ENCODE measurements around the gene TRAF1. TPM values are rescaled to one million over a fixed set of nuclear protein-coding genes. Genes with fewer than 3 reads are reported as not detected.

TRAF1 gene
- total and polyA plus RNA-seq, 2 donors (not counting 1 experiment from before 2014, with no cell fraction given): 12.2 to 19.5 TPM

- ATAC-seq (ENCODE audit: low read depth): no peak
- peaks cover 4% of the 10 kb centered on the region for H3K79me2 ChIP-seq (ENCODE audit: control insufficient read depth, insufficient read depth, low read length)
- Mint-ChIP-seq H3K4me3 (no peak overlapping the region), H3K4me1 (peaks cover 10% of the 10 kb centered on the region), H3K27me3 (no peaks in the 10 kb centered on the region), H3K27ac (no peak overlapping the region), H3K9me3 (ENCODE audit: insufficient read depth) (no peaks in the 10 kb centered on the region)
- no peaks in the 10 kb centered on the region for H3K9me3 ChIP-seq (ENCODE audit: control extremely low read depth in 1 of 3, control insufficient read depth in 2 of 3, insufficient read depth in 1 of 3, low read length in 2 of 3)
- peaks cover 0 to 19% of the 10 kb centered on the region in 2 experiments for H3K36me3 ChIP-seq (replicated peaks in 1 of 2; ENCODE audit: control extremely low read depth in 1 of 2, control insufficient read depth in 1 of 2, extremely low read depth in 1 of 2, insufficient read depth in 2 of 2, low read length in 1 of 2)
- H3K27me3 ChIP-seq (replicated peaks in 1 of 4; ENCODE audit: control extremely low read depth in 1 of 4, control insufficient read depth in 3 of 4, insufficient read depth in 4 of 4, low read length in 3 of 4): no peaks in the 10 kb centered on the region
- no peak for DNase-seq
- no peaks in the 10 kb centered on the region for H4K20me1 ChIP-seq (ENCODE audit: control insufficient read depth, insufficient read depth, low read length, poor library complexity, severe bottlenecking)
- CTCF ChIA-PET: interaction anchor here (6.7 kb wide), 1 partner anchor 70 kb away, joined by 102 read pairs; no protein-coding TSS in a partner anchor
- POLR2A ChIA-PET: no interaction called here
- intact Hi-C loops (cut with micrococcal nuclease): loop anchor here (10.0 kb wide), 1 partner anchor 340 kb away; the partner anchor contains the start of gene RAB14
- H3K4me3 ChIP-seq (ENCODE audit: control extremely low read depth in 1 of 5, extremely low read depth in 1 of 5, insufficient read depth in 1 of 5, low read depth in 2 of 5, low read length in 4 of 5): no peak overlapping the region
- H3K9ac ChIP-seq (ENCODE audit: low read length): no peak overlapping the region
- 98% methylated on average over 5 of the region's 5 CpGs for WGBS (ENCODE audit: insufficient coverage)
- peaks cover 0 to 18% of the 10 kb centered on the region in 2 donors for H3K4me1 ChIP-seq (ENCODE audit: control insufficient read depth in 2 of 2, insufficient read depth in 2 of 2, low read length in 2 of 2)
- no peak overlapping the region for H2AFZ ChIP-seq (ENCODE audit: insufficient read depth, low read depth, low read length, poor library complexity, severe bottlenecking)
- no peak overlapping the region for H3K4me2 ChIP-seq (replicated peaks; ENCODE audit: low read depth, low read length, poor library complexity, severe bottlenecking)
- TF ChIP-seq EZH2 (IDR thresholded peaks at IDR 0.05; ENCODE audit: borderline replicate concordance, insufficient read depth, low read depth, low read length, poor library complexity, severe bottlenecking): no peak
- TF ChIP-seq, protein P1, sequence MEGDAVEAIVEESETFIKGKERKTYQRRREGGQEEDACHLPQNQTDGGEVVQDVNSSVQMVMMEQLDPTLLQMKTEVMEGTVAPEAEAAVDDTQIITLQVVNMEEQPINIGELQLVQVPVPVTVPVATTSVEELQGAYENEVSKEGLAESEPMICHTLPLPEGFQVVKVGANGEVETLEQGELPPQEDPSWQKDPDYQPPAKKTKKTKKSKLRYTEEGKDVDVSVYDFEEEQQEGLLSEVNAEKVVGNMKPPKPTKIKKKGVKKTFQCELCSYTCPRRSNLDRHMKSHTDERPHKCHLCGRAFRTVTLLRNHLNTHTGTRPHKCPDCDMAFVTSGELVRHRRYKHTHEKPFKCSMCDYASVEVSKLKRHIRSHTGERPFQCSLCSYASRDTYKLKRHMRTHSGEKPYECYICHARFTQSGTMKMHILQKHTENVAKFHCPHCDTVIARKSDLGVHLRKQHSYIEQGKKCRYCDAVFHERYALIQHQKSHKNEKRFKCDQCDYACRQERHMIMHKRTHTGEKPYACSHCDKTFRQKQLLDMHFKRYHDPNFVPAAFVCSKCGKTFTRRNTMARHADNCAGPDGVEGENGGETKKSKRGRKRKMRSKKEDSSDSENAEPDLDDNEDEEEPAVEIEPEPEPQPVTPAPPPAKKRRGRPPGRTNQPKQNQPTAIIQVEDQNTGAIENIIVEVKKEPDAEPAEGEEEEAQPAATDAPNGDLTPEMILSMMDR (IDR thresholded peaks at IDR 0.05): no peak
- no peak overlapping the region for H3K27ac ChIP-seq (ENCODE audit: low read length in 2 of 2)
Observed at GRCh38 chr9:120865176-120865575, 61.4 kb downstream of the TRAF1 start.

- H4K20me1 ChIP-seq (ENCODE audit: control insufficient read depth, insufficient read depth, low read length, poor library complexity, severe bottlenecking): no peaks in the 10 kb centered on the region
- no peaks in the 10 kb centered on the region for H3K27me3 Mint-ChIP-seq
- H3K79me2 ChIP-seq (ENCODE audit: control insufficient read depth, insufficient read depth, low read length): peaks cover 4% of the 10 kb centered on the region
- H3K27ac ChIP-seq (ENCODE audit: low read length in 2 of 2): no peak overlapping the region
- DNase-seq (no peak), ATAC-seq (ENCODE audit: low read depth) (no peak)
- H3K9me3 ChIP-seq (ENCODE audit: control extremely low read depth in 1 of 3, control insufficient read depth in 2 of 3, insufficient read depth in 1 of 3, low read length in 2 of 3): no peaks in the 10 kb centered on the region
- no peak overlapping the region for H3K4me3 ChIP-seq (ENCODE audit: control extremely low read depth in 1 of 5, extremely low read depth in 1 of 5, insufficient read depth in 1 of 5, low read depth in 2 of 5, low read length in 4 of 5)
- H3K4me2 ChIP-seq (replicated peaks; ENCODE audit: low read depth, low read length, poor library complexity, severe bottlenecking): no peak overlapping the region
- H3K4me3 Mint-ChIP-seq: no peak overlapping the region
- no peaks in the 10 kb centered on the region for H3K9me3 Mint-ChIP-seq (ENCODE audit: insufficient read depth)
- ChIA-PET CTCF (interaction anchor here (6.7 kb wide), 1 partner anchor 70 kb away, joined by 102 read pairs; no protein-coding TSS in a partner anchor), POLR2A (no interaction called here)
- TF ChIP-seq, protein P1 (IDR thresholded peaks at IDR 0.05): no peak
- no peak for TF ChIP-seq EZH2 (IDR thresholded peaks at IDR 0.05; ENCODE audit: borderline replicate concordance, insufficient read depth, low read depth, low read length, poor library complexity, severe bottlenecking)
- intact Hi-C loops (cut with micrococcal nuclease): loop anchor here (10.0 kb wide), 1 partner anchor 340 kb away; the partner anchor contains the start of gene RAB14
- H3K36me3 ChIP-seq (replicated peaks in 1 of 2; ENCODE audit: control extremely low read depth in 1 of 2, control insufficient read depth in 1 of 2, extremely low read depth in 1 of 2, insufficient read depth in 2 of 2, low read length in 1 of 2): peaks cover 0 to 19% of the 10 kb centered on the region in 2 experiments
- no peaks in the 10 kb centered on the region for H3K27me3 ChIP-seq (replicated peaks in 1 of 4; ENCODE audit: control extremely low read depth in 1 of 4, control insufficient read depth in 3 of 4, insufficient read depth in 4 of 4, low read length in 3 of 4)
- no peak overlapping the region for H3K27ac Mint-ChIP-seq
- peaks cover 0 to 13% of the 10 kb centered on the region in 2 donors for H3K4me1 ChIP-seq (ENCODE audit: control insufficient read depth in 2 of 2, insufficient read depth in 2 of 2, low read length in 2 of 2)
- peaks cover 10% of the 10 kb centered on the region for H3K4me1 Mint-ChIP-seq
- whole genome bisulfite sequencing (ENCODE audit: insufficient coverage): no CpG with 5 or more reads among the region's 5 CpGs
- no peak overlapping the region for H3K9ac ChIP-seq (ENCODE audit: low read length)
- H2AFZ ChIP-seq (ENCODE audit: insufficient read depth, low read depth, low read length, poor library complexity, severe bottlenecking): no peak overlapping the region
Observed at GRCh38 chr9:120864719-120865118, 61.9 kb downstream of the TRAF1 start.

Measured in B cell (primary cell).